ENCODE data around the gene CASP5.

DNA sequence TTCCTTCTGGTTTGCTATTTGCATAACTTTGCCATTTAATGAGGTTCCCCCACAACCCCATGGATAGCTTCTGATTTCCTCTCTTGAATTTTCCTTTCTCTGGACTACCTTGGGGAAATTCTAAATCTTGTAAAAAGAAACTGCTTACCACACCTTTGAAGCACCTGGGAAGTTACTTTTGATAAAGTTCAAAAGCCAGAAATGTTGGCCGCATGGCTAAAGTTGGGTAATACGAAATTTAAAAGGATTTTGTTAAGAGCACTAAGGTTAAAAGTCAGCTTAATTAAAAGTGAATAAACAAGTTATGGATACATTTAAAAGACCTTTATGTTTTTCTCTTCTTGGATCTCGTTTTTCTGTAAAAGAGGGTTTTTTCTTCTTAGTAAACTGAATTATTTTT lies 60.1 kb downstream of the CASP5 start:
- no peak for TF ChIP-seq POLR2A (IDR thresholded peaks at IDR 0.05)
- TF ChIP-seq, protein P1, sequence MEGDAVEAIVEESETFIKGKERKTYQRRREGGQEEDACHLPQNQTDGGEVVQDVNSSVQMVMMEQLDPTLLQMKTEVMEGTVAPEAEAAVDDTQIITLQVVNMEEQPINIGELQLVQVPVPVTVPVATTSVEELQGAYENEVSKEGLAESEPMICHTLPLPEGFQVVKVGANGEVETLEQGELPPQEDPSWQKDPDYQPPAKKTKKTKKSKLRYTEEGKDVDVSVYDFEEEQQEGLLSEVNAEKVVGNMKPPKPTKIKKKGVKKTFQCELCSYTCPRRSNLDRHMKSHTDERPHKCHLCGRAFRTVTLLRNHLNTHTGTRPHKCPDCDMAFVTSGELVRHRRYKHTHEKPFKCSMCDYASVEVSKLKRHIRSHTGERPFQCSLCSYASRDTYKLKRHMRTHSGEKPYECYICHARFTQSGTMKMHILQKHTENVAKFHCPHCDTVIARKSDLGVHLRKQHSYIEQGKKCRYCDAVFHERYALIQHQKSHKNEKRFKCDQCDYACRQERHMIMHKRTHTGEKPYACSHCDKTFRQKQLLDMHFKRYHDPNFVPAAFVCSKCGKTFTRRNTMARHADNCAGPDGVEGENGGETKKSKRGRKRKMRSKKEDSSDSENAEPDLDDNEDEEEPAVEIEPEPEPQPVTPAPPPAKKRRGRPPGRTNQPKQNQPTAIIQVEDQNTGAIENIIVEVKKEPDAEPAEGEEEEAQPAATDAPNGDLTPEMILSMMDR (IDR thresholded peaks at IDR 0.05): no peak

All from adrenal gland (tissue), 5 donors.